Measurements from ENCODE around the gene VKORC1L1.

DNA sequence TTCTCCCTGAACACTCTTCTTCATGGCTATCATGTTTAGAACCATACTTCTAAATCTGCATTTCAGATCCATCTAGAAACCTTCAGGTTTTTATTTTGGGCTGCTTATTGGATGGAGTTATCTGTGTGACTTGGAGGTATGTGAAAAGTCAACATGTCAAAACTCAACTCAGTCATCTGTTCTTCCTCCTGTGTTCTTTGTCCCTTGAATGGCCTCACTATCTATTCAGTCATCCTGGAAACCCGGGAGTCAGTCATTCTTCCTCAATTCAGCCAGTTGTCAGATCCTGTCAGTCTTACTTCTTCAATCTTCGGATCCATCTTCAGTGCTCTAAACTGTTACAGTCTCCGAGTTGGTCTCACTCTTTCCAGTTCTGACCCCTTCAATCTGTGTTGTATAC is 52.2 kb downstream of the VKORC1L1 start:
- TF ChIP-seq, protein P1, sequence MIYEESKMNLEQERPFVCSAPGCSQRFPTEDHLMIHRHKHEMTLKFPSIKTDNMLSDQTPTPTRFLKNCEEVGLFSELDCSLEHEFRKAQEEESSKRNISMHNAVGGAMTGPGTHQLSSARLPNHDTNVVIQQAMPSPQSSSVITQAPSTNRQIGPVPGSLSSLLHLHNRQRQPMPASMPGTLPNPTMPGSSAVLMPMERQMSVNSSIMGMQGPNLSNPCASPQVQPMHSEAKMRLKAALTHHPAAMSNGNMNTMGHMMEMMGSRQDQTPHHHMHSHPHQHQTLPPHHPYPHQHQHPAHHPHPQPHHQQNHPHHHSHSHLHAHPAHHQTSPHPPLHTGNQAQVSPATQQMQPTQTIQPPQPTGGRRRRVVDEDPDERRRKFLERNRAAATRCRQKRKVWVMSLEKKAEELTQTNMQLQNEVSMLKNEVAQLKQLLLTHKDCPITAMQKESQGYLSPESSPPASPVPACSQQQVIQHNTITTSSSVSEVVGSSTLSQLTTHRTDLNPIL (CRISPR knock-in tag; IDR thresholded peaks at IDR 0.05; ENCODE audit: low read depth) = no peak
- TF ChIP-seq BACH2 (CRISPR knock-in tag; IDR thresholded peaks at IDR 0.05; ENCODE audit: borderline replicate concordance) = no peak
- TF ChIP-seq, protein P2, sequence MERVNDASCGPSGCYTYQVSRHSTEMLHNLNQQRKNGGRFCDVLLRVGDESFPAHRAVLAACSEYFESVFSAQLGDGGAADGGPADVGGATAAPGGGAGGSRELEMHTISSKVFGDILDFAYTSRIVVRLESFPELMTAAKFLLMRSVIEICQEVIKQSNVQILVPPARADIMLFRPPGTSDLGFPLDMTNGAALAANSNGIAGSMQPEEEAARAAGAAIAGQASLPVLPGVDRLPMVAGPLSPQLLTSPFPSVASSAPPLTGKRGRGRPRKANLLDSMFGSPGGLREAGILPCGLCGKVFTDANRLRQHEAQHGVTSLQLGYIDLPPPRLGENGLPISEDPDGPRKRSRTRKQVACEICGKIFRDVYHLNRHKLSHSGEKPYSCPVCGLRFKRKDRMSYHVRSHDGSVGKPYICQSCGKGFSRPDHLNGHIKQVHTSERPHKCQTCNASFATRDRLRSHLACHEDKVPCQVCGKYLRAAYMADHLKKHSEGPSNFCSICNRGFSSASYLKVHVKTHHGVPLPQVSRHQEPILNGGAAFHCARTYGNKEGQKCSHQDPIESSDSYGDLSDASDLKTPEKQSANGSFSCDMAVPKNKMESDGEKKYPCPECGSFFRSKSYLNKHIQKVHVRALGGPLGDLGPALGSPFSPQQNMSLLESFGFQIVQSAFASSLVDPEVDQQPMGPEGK (CRISPR knock-in tag; IDR thresholded peaks at IDR 0.05; ENCODE audit: borderline replicate concordance) = no peak
- TF ChIP-seq GLIS3 (CRISPR knock-in tag; IDR thresholded peaks at IDR 0.05) = no peak
- no peak for TF ChIP-seq TOX (CRISPR knock-in tag; IDR thresholded peaks at IDR 0.05; ENCODE audit: borderline replicate concordance)
- TF ChIP-seq, protein P3, sequence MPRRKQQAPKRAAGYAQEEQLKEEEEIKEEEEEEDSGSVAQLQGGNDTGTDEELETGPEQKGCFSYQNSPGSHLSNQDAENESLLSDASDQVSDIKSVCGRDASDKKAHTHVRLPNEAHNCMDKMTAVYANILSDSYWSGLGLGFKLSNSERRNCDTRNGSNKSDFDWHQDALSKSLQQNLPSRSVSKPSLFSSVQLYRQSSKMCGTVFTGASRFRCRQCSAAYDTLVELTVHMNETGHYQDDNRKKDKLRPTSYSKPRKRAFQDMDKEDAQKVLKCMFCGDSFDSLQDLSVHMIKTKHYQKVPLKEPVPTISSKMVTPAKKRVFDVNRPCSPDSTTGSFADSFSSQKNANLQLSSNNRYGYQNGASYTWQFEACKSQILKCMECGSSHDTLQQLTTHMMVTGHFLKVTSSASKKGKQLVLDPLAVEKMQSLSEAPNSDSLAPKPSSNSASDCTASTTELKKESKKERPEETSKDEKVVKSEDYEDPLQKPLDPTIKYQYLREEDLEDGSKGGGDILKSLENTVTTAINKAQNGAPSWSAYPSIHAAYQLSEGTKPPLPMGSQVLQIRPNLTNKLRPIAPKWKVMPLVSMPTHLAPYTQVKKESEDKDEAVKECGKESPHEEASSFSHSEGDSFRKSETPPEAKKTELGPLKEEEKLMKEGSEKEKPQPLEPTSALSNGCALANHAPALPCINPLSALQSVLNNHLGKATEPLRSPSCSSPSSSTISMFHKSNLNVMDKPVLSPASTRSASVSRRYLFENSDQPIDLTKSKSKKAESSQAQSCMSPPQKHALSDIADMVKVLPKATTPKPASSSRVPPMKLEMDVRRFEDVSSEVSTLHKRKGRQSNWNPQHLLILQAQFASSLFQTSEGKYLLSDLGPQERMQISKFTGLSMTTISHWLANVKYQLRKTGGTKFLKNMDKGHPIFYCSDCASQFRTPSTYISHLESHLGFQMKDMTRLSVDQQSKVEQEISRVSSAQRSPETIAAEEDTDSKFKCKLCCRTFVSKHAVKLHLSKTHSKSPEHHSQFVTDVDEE (CRISPR knock-in tag; IDR thresholded peaks at IDR 0.05) = no peak
- TF ChIP-seq, protein P4, sequence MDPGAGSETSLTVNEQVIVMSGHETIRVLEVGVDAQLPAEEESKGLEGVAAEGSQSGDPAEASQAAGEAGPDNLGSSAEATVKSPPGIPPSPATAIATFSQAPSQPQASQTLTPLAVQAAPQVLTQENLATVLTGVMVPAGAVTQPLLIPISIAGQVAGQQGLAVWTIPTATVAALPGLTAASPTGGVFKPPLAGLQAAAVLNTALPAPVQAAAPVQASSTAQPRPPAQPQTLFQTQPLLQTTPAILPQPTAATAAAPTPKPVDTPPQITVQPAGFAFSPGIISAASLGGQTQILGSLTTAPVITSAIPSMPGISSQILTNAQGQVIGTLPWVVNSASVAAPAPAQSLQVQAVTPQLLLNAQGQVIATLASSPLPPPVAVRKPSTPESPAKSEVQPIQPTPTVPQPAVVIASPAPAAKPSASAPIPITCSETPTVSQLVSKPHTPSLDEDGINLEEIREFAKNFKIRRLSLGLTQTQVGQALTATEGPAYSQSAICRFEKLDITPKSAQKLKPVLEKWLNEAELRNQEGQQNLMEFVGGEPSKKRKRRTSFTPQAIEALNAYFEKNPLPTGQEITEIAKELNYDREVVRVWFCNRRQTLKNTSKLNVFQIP (CRISPR knock-in tag; IDR thresholded peaks at IDR 0.05; ENCODE audit: borderline replicate concordance, low read depth) = no peak
- no peak for TF ChIP-seq ZNF8 (CRISPR knock-in tag; IDR thresholded peaks at IDR 0.05)
- TF ChIP-seq ZFP3 (CRISPR knock-in tag; IDR thresholded peaks at IDR 0.05) = no peak

All from SK-N-SH treated with all-trans-retinoic acid at 6 μM for 48 hours (cell line).